Spleen (tissue), 11 donors: Measurements from ENCODE around the gene LY86. TPM values are rescaled to one million over a fixed set of nuclear protein-coding genes. Genes with fewer than 3 reads are reported as not detected.
"Not testable (repeated sequence)": the region's sequence is repeated elsewhere in the genome, so short reads cannot be mapped to it uniquely, and the experiment has no call there.

Experiments
- DNase-seq: peaks from one replicate; pipeline ENCODE4 v3.0.0-alpha.2; 2020
- H3K27ac ChIP-seq, 8 donors: fragments of 200-600 bp; sonication (generic) in 7 of 8; 1 replicate in 4 of 8; 2 replicates in 4 of 8; pipeline versions ENCODE4 v1.5.0 to v1.8.0; 2016 to 2021; ENCODE audit warnings: inconsistent platforms in 4 of 8, mild to moderate bottlenecking in 4 of 8, moderate library complexity in 1 of 8
- H3K27me3 ChIP-seq, 7 donors: fragments of 200-600 bp; sonication (generic) in 6 of 7; replicated peaks in 1 of 7; 1 replicate in 4 of 7; 2 replicates in 3 of 7; pipeline versions ENCODE4 v1.5.0 to v1.8.0; 2016 to 2021; ENCODE audit warnings: inconsistent platforms in 3 of 7, mild to moderate bottlenecking in 1 of 7
- H3K36me3 ChIP-seq, 6 donors: fragments of 200-600 bp; sonication (generic) in 5 of 6; 1 replicate in 4 of 6; 2 replicates in 2 of 6; pipeline versions ENCODE4 v1.5.0 to v1.8.0; 2016 to 2021; ENCODE audit warnings: inconsistent platforms in 2 of 6
- H3K4me1 ChIP-seq, 6 donors: fragments of 200-600 bp; sonication (generic) in 5 of 6; 1 replicate in 3 of 6; 2 replicates in 3 of 6; pipeline versions ENCODE4 v1.5.0 to v1.8.0; 2016 to 2021; ENCODE audit warnings: inconsistent platforms in 3 of 6
- H3K4me3 ChIP-seq, 8 donors: fragments of 200-600 bp; sonication (generic) in 7 of 8; 1 replicate in 4 of 8; 2 replicates in 4 of 8; pipeline versions ENCODE4 v1.5.0 to v1.8.0; 2016 to 2021; ENCODE audit warnings: inconsistent platforms in 4 of 8, mild to moderate bottlenecking in 4 of 8, moderate library complexity in 2 of 8
- H3K9me3 ChIP-seq, 8 donors: fragments of 200-600 bp; sonication (generic) in 7 of 8; 1 replicate in 4 of 8; 2 replicates in 4 of 8; pipeline versions ENCODE4 v1.5.0 to v1.8.0; 2016 to 2021; ENCODE audit warnings: inconsistent platforms in 4 of 8
- POLR2A ChIP-seq, 3 donors: fragments of 450-650 bp; IDR thresholded peaks; one replicate each; pipeline ENCODE4 v1.5.1; 2017; ENCODE audit warnings: antibody characterized with exemption in 3 of 3, mild to moderate bottlenecking in 1 of 3
- POLR2AphosphoS5 ChIP-seq, 3 donors: sonication (generic); formaldehyde crosslinking; IDR thresholded peaks; one replicate each; pipeline ENCODE4 v1.5.1; 2017; ENCODE audit warnings: antibody characterized with exemption in 3 of 3
- WGBS, 5 donors: extraction: QIAGEN DNeasy Blood & Tissue Kit in 3 of 5; methylation state at CpG; one replicate each; pipeline versions ENCODE4 v1.1.5 to v1.1.7; 2013 to 2018; 5-methylcytosine and 5-hydroxymethylcytosine counted together
- intact Hi-C: fragments of 100-400 bp; cut with DNase I; formaldehyde crosslinking; loops from one replicate; pipeline ENCODE4 v1.15.0; 2023; ENCODE audit warnings: low total_unique reads
- polyA plus RNA-seq, 3 donors: library from polyadenylated mRNA; stranded (reverse); fragments of 200-250 nt; gene quantifications; one replicate each; pipeline ENCODE4 v1.2.1, GENCODE V29; 2013
- total RNA-seq, 7 donors: library from RNA; depleted of rRNA in 3 of 7; stranded (reverse); fragments of >200 nt in 3 of 7; fragmentation: NEBNext Ultra II Directional in 4 of 7; extraction: Animal tissue kit (Norgen Biotek cat#: 25700) in 4 of 7; gene quantifications; one replicate each; pipeline versions ENCODE4 v1.1.0 to v1.2.1, GENCODE V29; 2016 to 2021
- TF ChIP-seq, protein P1 (sequence below), 11 experiments: fragments of 200-600 bp in 7 of 11; fragments of 450-650 bp in 4 of 11; sonication (generic) in 4 of 11; IDR thresholded peaks in 8 of 11; conservative IDR thresholded peaks in 3 of 11; 1 replicate in 7 of 11; 2 replicates in 4 of 11; pipeline versions ENCODE4 v1.4.0 to v1.8.0; 2016 to 2021; ENCODE audit warnings: antibody characterized with exemption in 11 of 11, inconsistent platforms in 4 of 11, mild to moderate bottlenecking in 1 of 11
- donor health status: healthy with polysubstance abuse.
- donor health status: DM: no; HTN: no; CAD: no; lungs with moderate emphysema.
- donor health status: DM: no; HTN: no; CAD: no.
- donor health status: Bipolar disorder and iron deficiency.
- donor health status: healthy.
- donor health status: DM: no; HTN: no; CAD: no.
- donor health status: DM: yes; HTN: yes; CAD: no.

LY86 gene
- total and polyA plus RNA-seq, 10 donors = 31.7 to 145 (median 70.2) TPM

DNA sequence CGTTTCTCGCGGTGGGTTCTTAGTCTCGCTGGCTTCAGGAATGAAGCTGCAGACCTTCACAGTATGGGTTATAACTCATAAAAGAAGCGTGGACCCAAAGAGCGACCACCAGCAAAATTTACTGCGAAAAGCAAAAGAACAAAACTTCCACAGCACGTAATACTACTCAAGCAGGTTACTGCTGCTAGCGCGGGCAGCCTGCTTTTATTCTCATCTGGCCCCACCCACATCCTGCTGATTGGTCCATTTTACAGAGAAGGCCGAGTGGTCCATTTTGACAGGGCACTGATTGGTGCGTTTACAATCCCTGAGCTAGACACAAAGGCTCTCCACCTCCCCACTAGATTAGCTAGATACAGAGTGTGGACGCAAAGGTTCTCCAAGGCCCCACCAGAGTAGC lies 17.4 kb downstream of the LY86 start:
- H3K36me3 ChIP-seq = peaks cover 0 to 18% (median 0%) of the 10 kb centered on the region in 6 donors
- H3K27ac ChIP-seq = peak overlapping the region in 1 of 8 donors; percentile 33
- no peaks in the 10 kb centered on the region for H3K27me3 ChIP-seq
- peaks cover 15 to 27% (median 22%) of the 10 kb centered on the region in 6 donors for H3K4me1 ChIP-seq
- no peak for DNase-seq
- TF ChIP-seq POLR2A (IDR thresholded peaks at IDR 0.05) = no peak
- TF ChIP-seq POLR2AphosphoS5 (IDR thresholded peaks at IDR 0.05) = no peak
- TF ChIP-seq, protein P1, sequence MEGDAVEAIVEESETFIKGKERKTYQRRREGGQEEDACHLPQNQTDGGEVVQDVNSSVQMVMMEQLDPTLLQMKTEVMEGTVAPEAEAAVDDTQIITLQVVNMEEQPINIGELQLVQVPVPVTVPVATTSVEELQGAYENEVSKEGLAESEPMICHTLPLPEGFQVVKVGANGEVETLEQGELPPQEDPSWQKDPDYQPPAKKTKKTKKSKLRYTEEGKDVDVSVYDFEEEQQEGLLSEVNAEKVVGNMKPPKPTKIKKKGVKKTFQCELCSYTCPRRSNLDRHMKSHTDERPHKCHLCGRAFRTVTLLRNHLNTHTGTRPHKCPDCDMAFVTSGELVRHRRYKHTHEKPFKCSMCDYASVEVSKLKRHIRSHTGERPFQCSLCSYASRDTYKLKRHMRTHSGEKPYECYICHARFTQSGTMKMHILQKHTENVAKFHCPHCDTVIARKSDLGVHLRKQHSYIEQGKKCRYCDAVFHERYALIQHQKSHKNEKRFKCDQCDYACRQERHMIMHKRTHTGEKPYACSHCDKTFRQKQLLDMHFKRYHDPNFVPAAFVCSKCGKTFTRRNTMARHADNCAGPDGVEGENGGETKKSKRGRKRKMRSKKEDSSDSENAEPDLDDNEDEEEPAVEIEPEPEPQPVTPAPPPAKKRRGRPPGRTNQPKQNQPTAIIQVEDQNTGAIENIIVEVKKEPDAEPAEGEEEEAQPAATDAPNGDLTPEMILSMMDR (IDR thresholded peaks at IDR 0.05 in 8 of 11, conservative IDR thresholded peaks at IDR 0.05 in 3 of 11) = no peak
- intact Hi-C loops = no loop called here
- 86 to 92% (median 87%) methylated on average over 13 of the region's 13 CpGs for WGBS, 5 donors
- peaks cover 0 to 20% (median 11%) of the 10 kb centered on the region in 8 donors for H3K9me3 ChIP-seq
- no peak overlapping the region for H3K4me3 ChIP-seq

DNA sequence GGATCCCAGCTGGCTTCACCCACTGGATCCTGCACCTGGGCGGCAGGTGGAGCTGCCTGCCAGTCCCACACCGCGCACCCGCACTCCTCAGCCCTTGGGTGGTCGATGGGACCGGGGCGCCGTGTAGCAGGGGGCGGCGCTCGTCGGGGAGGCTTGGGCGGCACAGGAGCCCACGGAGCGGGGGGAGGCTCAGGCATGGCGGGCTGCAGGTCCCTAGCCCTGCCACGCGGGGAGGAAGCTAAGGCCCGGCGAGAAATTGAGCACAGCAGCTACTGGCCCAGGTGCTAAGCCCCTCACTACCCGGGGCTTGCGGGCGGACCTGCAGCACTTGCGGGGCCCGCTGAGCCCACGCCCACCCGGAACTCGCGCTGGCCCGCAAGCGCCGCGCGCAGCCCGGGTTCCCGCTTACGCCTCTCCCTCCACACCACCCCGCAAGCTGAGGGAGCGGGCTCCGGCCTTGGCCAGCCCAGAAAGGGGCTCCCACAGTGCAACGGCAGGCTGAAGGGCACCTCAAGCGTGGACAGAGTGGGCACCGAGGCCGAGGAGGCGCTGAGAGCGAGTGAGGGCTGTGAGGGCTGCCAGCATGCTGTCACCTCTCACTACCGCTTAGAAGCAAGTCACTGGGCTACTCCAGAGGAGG lies 18.0 kb downstream of the LY86 start:
- Histone ChIP-seq H3K27ac (peak overlapping the region in 1 of 8 donors; percentile 33), H3K9me3 (peaks cover 0 to 20% (median 11%) of the 10 kb centered on the region in 8 donors), H3K36me3 (peaks cover 0 to 14% (median 0%) of the 10 kb centered on the region in 6 donors), H3K4me1 (peaks cover 20 to 34% (median 29%) of the 10 kb centered on the region in 6 donors)
- 95 to 97% (median 95%) methylated on average over 23 to 47 of the region's 47 CpGs for WGBS, 5 donors
- DNase-seq, H3K27me3 ChIP-seq, intact Hi-C loops, H3K4me3 ChIP-seq: not testable (repeated sequence)

DNA sequence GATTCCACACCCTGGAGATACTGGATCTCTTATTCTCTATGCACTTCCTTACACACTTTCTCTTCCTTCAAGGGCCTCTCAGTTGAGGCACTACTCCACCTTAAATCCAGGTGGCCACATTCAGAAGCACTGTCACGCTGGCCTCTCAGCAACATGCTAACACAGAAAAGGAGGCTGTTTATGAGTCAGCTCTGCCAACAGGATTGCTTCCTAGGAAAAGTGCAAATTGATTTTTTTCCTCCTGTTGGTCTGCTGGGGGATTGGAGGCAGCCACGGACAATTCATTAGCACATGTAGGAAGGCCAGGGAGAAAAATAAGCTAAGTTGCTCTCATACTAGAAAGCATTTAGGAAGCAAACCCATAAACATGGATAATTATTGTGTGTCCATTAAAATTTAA lies 20.9 kb downstream of the LY86 start:
- H3K4me3 ChIP-seq = no peak overlapping the region
- peaks cover 20 to 57% (median 34%) of the 10 kb centered on the region in 6 donors for H3K4me1 ChIP-seq
- H3K27me3 ChIP-seq = no peaks in the 10 kb centered on the region
- intact Hi-C loops = no loop called here
- peaks cover 0 to 14% (median 0%) of the 10 kb centered on the region in 6 donors for H3K36me3 ChIP-seq
- DNase-seq = no peak
- 93 to 99% (median 95%) methylated on average over 2 of the region's 2 CpGs for WGBS, 5 donors
- peaks cover 0 to 10% (median 1%) of the 10 kb centered on the region in 8 donors for H3K9me3 ChIP-seq
- peak overlapping the region; percentile 23 to 90 (median 80) for H3K27ac ChIP-seq
- TF ChIP-seq, protein P1 (IDR thresholded peaks at IDR 0.05 in 8 of 11, conservative IDR thresholded peaks at IDR 0.05 in 3 of 11) = no peak
- no peak for TF ChIP-seq POLR2A (IDR thresholded peaks at IDR 0.05)
- TF ChIP-seq POLR2AphosphoS5 (IDR thresholded peaks at IDR 0.05) = no peak

DNA sequence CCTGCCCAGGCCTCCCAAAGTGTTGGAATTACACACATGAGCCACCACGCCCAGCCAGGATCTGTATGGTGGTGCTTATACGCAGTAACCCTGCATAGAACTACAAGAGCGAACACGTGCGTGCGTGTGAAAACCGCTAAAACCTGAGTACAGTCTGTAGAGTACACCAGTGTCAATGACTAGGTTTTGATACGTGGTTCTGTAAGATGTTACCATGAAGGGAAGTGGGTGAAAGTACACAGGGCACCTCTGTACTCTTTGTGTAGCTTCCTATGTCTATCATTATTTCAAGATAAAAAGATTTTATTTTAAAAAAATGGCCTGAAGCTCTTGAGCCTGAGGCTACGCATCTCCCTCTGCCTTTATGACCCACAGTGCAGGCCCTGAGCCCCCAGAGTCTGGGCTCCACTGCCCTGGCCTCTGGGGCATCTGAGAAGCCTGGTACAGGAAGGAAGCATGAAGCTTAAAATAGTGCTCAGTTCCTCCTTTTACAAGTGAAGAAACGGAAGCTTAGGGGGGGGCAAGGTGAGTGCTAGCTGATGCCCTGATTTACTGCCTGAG lies 21.6 kb downstream of the LY86 start:
- intact Hi-C loops = no loop called here
- TF ChIP-seq, protein P1 (IDR thresholded peaks at IDR 0.05 in 8 of 11, conservative IDR thresholded peaks at IDR 0.05 in 3 of 11) = no peak
- peak in 2 of 3 donors; percentile 56 to 59 for TF ChIP-seq POLR2AphosphoS5 (IDR thresholded peaks at IDR 0.05)
- TF ChIP-seq POLR2A (IDR thresholded peaks at IDR 0.05) = no peak
- DNase-seq = peak; percentile 89
- 46 to 65% (median 59%) methylated on average over 10 of the region's 10 CpGs for WGBS, 5 donors
- peak overlapping the region; percentile 3 to 90 (median 80) for H3K27ac ChIP-seq
- H3K27me3 ChIP-seq = no peaks in the 10 kb centered on the region
- peak overlapping the region in 1 of 8 donors; percentile 19 for H3K4me3 ChIP-seq
- H3K36me3 ChIP-seq = peaks cover 0 to 12% (median 0%) of the 10 kb centered on the region in 6 donors
- H3K9me3 ChIP-seq = peaks cover 0 to 3% (median 0%) of the 10 kb centered on the region in 8 donors
- peaks cover 20 to 63% (median 35%) of the 10 kb centered on the region in 6 donors for H3K4me1 ChIP-seq
